Fibroblast of the conjunctiva (primary cell): ENCODE data around the gene AGMO.

Experiments
- DNase-seq: peaks from one replicate; pipeline ENCODE4 v3.0.0-alpha.2; 2010; ENCODE audit warnings: low read depth

Gene AGMO

DNA sequence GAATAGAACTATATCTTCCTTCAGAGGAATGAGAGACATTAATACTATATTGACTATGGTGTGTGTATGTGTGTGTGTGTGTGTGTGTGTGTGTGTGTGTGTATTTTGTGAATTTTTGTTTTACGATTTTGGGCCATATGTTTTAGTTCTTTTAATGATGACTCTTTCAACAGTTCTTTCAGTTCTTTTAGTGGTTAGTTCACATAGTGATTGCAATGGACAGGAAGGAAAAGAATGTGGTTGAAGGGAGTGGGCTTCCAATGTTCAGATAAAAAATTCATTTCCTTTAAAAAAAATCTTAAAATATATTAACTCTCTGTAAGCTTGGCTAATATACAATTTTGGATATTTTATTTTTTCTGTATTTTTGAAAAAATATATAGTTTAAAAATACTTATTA lies 343.6 kb downstream of the AGMO start:
- no peak for DNase-seq

DNA sequence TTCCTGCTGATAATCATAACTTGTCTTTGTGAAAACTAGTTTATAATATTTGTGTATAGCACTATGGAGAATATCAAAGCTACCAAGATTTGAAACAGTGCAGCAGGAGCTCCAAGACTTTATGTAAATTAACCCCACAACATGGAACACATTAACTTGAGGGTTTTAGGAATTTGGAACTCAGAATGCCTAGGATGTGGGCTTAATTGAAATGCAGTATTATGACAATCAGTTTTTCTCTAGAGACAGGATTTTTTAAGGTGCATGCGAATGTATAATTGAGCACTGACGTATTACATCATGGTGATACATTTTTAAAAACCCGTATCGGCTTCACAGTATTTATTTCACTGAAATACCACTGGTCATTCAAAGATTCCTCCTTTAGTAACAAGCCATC lies 346.2 kb downstream of the AGMO start:
- DNase-seq: no peak

DNA sequence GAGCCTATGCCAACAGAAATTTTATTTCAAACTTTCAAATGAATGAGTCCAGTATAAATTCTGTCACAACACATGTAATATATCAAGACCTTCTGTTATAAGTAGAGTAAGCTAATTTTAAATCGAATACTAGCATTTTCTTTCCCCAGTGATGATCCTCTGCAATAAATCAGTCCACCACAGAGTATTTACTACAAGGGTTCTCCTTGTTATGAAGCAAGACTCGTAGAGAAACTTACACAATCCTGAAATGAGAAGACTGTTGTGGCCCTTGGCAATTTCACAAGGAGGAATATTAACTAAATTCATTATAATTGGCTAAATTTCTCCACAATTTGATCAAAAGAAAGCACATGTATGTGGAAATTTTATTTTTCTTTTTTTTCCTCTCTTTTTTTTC lies 346.8 kb downstream of the AGMO start:
- DNase-seq: no peak

DNA sequence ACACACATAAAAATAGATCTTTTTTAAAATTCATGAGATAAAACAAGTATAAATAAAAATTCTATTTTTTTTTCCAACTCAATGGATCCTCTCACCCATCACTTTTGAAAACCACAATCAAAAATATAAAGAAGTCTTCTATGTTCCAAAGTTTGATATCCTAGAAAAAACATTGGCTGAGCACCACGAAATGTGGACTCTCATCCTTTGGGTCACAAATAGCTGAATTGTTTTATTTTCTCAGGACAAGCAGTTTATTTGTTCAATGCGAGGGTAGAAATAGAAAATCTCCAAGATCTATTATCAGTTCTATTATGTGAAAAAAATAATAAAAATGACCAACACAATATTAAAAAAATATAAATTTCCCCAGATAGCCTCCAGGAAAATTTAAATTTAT lies 348.7 kb downstream of the AGMO start:
- no peak for DNase-seq

DNA sequence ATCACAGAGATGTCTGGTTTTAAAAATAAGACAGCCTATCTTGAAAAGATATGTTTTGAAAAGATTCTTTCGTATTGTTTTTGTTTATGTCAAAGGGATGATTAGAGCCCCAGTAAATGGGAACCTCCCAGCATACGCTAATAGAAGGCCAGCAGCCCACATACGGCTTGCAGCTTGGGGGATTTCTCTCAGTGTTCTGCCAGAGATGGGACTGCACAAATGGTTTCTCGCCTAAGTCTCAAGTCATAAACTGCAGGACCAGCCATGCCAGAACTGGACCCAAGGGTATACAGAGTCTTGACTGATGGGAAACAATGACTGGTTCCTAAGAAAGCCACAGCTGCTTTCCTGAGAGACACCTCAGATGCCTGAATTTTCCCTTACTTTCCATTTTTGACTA lies 352.4 kb downstream of the AGMO start:
- DNase-seq: no peak

DNA sequence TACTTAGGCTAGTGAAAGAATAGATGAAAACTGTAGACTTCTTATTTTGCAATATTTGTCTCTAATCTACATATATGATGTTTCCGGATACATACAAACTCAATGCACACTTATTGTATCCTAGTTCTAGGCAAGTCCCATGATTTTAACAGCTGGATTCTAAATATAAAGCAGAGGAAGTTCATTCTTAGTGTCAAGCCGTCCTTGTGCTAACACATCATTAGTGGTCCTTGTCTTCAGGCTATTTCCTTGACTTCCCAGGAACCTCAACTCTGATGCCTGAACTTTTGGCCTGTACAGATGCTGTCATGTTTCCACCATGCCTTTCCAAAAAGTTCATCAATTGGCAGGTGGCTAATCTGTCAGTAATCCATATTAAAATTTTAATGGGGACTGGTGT lies 357.4 kb downstream of the AGMO start:
- DNase-seq: no peak

DNA sequence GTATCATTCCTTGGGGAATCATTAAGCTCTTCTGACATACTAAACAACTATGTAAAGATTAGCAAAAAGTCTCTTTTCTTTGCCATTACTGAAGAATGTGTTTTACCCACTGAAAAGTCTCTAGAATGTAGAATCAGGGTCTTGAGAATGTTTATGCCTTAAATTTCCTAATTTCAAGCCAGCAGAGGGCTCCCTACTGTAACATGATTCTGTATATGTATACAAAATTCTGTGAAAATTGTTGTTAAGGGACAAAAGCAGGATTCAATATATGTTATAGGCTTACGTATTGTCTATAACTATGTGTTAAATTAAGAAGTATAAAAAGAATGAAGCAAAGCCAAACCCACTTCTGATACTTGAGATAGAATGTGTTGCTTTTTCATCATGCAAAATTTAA lies 362.3 kb downstream of the AGMO start:
- DNase-seq: peak; percentile 12

DNA sequence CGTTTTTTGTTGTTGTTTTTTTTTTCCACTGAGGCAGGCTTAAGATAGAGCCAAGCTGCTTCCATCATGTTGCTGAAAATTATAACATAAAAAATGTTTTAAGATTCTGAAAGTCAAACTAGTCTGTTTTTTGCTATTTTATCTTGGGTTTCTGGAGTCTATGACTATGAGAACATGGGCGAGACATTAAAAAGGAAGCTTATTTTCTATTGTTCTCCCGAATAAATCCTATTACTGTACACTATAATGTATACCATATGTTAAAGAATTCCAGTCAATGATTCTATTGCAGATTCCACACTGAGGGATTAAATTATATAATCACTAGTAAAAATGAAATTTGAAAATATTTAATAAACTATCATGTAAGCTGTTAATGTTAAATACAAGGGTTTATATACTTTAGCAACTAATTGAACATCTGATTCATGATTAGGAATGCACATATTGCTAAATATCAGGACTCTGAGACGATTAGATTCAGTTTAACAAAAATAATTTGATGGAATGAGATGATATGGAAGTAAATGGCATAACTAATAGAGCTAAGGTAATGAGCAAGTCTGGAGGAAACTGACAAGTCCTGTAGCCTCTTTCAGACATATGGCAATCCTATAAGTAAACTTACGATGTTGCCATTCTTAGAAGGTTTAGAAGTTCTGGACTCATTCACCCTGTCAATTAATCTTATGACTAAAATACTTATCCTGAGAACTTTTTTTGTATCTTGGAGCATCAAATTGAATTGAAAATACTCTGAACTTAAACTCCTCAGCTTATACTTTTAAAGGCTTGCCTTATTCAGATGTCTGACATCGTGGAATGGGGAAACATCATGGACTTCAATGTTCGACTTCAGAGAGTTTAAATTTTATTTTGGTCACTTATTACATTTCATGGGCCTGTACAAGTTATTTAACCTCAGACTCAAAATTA lies 364.5 kb downstream of the AGMO start:
- DNase-seq: no peak

DNA sequence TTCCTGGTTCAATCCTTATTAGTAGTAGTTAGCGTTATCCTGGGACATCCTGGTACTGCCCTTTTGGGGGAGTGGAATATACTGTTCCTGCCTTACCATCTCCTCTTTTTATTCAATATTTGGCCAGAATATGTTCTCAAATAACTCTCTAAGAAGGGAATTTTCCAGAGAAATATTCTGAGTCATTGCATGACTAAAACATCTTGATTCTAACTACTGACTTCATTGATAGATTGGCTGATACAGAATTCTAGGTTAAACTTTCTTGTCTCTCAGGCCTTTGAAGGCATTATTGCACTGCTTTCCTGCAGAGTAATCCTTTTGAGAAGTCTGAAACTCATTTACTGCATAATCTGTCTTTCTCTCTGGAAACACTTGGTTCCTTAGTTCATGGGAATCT lies 383.8 kb downstream of the AGMO start:
- no peak for DNase-seq

DNA sequence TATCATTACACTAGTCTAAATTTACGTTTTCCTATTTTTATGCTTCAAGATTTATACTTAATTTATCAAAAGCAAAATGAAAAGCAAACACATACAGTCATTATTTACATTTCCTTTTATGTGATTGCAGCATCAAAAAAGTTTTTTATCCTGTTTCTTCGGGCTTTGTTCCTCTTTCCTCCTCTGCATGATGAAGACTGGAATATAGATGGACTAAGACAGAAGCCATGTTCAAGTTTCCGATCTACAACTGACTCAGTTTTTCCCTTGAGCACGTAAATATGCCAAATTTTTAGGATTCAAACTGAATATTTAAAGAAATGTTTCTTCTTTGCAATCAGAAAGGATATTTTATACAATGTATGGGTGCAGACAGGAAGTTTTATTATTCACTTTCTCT lies 385.7 kb downstream of the AGMO start:
- no peak for DNase-seq

DNA sequence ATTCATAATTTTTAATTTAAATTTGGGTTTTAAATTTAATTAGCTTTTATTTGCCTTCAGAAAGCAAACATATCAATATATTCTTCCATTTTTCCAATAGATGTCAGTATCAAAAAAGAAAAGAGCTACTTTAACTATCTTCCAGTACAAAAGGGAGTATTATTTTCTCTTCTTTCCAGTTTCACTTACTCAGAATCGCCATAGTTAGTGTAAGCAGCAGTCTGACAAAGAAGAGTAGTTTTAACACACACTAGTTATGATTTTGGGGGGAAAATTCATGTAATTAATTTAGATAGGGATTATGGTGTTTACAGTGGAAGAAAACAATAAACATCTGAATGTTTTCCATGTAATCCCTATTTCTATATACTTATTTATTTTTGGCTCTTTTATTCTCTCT lies 386.7 kb downstream of the AGMO start:
- no peak for DNase-seq

DNA sequence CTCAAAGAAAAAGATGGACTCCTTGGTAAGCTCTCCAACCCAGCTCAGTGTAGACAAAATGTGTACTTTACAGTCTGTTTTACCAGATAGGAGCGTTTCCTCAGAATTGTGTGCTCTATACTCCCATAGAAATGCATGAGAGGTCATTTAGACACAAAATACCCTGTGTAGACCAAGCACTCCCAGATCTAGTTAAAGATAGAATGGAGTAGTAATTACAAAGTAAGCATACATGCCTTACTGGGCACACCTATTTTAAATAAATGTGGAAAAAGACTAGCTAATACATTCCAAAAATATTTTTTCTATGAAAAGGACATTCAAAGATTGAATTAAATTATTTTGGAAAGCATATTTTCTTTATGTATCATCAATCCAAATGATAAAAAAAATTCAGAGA lies 387.3 kb downstream of the AGMO start:
- DNase-seq: no peak

DNA sequence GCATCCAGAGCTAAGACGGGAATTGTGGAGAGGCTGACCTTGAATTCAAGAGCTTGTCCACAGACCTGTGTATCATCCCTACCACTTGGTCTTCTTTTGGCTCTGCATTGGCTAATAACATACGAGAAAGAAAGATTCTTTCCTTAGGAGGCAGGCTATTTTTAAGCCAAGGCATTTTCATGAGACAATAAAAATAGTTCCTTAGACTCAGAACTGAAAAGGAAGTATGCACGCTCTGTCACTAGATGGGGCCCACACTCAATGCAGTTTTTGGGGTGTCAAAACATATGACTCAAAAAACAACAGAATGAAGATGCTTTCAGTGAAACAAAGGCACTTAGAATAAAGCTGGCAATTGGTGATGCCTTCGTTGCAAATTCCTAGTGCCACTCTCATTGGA lies 393.3 kb downstream of the AGMO start:
- DNase-seq: no peak

DNA sequence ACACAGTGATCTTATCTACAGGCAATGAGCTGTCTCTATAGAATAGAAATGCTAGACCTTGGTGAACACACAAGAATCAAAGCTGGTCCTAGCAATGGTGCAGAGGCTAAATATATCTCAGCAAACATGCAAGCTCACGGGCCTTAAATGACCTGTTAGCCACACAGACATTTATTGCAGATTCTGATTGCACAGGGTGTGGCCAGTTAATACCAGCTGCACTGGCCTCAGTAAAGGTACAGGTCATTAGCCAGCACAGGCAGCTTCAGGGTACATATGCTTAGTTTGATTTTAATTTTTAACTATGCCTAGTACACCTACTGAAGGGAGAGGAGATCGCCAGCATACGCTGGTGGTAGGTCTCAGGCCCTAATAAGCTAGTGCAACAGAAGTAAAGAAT lies 393.9 kb downstream of the AGMO start:
- no peak for DNase-seq

DNA sequence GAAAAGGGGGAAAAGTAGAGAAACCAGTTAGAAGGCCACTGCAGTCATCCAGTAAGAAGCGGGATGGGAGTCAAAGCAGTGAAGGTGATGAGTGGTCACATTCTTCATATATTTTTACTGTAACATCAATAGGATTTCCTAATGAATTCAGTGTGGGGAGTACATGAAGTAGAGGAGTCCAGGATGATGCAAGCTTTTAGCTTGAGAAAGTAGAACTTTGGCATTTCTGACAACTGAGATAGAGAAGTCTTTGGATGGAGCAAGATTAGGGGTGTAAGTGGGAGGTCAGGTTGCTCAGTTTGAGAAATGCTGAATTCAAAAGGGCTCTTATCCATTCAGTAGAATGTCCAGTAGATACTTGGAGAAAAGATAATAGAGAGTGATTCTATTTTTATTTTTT lies 395.2 kb downstream of the AGMO start:
- no peak for DNase-seq

DNA sequence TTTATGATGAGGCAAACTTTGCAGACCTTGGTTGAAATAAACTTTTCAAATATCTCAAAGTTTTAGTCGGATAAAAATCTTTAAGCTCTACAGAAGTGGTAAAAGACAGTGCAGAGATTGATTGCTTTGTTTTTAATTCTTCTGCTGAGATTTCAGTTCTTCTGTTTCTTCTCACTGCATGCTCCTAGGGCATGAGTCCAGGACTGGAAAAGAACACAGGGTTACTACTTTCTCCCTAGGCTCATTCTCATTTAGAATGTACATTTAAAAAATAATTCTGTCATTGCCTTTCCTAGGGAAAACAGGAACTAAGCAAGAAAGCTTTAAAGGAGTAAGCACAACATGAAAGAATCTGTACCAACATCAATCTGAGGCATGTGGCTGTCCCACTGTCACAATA lies 402.6 kb downstream of the AGMO start:
- no peak for DNase-seq

DNA sequence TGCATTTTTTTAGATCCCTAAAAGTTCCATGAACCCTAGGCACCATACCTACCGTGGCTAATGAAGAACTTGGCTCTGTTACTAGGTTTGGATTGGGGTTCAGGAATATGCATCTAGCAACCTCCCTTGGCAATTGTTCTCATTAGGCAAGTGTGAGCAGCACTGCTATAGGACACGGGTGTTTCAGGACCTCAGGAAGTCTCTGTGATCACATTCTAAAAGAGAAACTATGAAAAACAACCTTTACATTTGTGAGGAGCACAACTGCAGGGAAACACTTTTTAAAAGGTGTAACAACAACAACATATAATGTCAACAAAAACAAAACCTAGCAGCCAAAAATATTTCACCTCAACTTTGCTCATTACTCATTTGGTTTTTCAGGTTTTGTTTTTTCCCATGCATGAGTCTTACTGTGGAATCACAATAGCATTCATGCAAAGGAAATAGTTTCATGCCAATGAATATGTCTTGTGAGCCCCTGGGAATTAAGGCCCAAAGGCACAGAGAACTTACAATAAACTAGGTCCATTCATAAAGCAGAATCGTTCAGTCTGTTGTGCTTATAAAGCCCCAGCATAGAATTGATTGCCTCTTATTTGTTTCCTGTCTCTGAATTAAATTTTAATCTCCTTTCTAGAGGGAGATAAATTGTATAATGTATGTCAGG lies 403.5 kb downstream of the AGMO start:
- no peak for DNase-seq
